Measurements from ENCODE around the gene SPP1. TPM values are rescaled to one million over a fixed set of nuclear protein-coding genes. Genes with fewer than 3 reads are reported as not detected.

Gene SPP1
- total RNA-seq, 1 donor from 2014 or later = 4.7 TPM

DNA sequence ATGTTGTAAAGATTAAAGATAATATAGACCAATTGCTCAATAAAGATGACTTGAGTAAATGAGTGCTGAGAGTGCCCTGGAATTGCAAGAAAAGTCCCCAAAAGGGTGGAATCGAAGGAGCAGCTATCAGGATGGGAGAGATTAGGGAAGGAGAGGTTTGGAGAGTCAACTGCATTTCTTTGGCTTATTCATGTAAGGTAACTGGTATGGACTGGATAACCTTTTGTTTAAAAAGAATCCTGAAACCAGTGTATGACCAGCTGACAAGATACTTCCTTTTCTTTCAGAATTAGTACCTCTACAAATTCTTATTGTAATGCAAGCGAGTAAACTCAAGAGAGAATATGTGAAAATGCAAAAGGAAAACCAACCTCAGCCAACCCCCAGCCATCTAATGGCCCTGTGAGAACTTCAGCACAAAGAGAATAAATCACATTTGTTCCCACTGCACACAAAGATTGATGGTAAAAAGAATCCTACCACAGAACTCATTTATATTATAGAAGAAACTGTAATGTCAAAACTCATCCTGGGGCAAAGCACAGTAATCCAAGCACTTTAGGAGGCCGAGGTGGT, 24.5 kb upstream of the SPP1 start:
- peaks cover 11% of the 10 kb centered on the region for H3K4me1 Mint-ChIP-seq (ENCODE audit: unreplicated experiment)

GRCh38 chr4:87953826-87954225, 21.7 kb upstream of the SPP1 start:
- no peaks in the 10 kb centered on the region for H3K9me3 Mint-ChIP-seq (ENCODE audit: unreplicated experiment)
- H3K36me3 Mint-ChIP-seq (ENCODE audit: low read depth, unreplicated experiment) = no peaks in the 10 kb centered on the region
- H3K27me3 Mint-ChIP-seq (ENCODE audit: unreplicated experiment) = peaks cover 1% of the 10 kb centered on the region
- peaks cover 17% of the 10 kb centered on the region for H3K4me1 Mint-ChIP-seq (ENCODE audit: unreplicated experiment)
- TF ChIP-seq CTCF (IDR thresholded peaks at IDR 0.05; ENCODE audit: unreplicated experiment) = no peak
- H3K4me3 Mint-ChIP-seq (ENCODE audit: unreplicated experiment) = no peak overlapping the region
- DNase-seq (ENCODE audit: low spot score) = no peak
- no peak overlapping the region for H3K27ac Mint-ChIP-seq (ENCODE audit: unreplicated experiment)

More for the DNA sequence above, 24.5 kb upstream of the SPP1 start:
- no peak for DNase-seq (ENCODE audit: low spot score)
- Mint-ChIP-seq H3K9me3 (ENCODE audit: unreplicated experiment) (no peaks in the 10 kb centered on the region), H3K27me3 (ENCODE audit: unreplicated experiment) (peaks cover 1% of the 10 kb centered on the region), H3K27ac (ENCODE audit: unreplicated experiment) (no peak overlapping the region), H3K4me3 (ENCODE audit: unreplicated experiment) (no peak overlapping the region), H3K36me3 (ENCODE audit: low read depth, unreplicated experiment) (no peaks in the 10 kb centered on the region)
- no peak for TF ChIP-seq CTCF (IDR thresholded peaks at IDR 0.05; ENCODE audit: unreplicated experiment)

DNA sequence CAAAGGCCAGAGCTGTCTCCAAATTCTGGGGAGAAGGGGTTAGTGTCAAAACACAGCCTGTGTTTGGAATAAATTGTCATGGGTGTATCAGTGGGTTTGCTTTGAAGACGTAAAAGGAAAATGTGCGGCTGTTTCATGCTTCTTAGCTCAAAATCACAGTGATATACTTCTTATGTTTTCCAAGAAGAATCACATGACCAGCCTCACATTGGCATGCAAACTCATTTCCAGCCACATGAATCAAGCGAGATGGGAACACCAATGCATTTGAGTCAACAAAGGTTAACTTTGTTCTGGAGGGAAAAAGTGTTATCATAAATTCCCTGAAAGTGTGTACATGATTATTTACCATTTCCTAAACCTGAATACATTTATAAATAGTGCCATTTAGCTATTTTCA, 19.0 kb upstream of the SPP1 start:
- no peak for TF ChIP-seq CTCF (IDR thresholded peaks at IDR 0.05; ENCODE audit: unreplicated experiment)
- no peak overlapping the region for H3K27ac Mint-ChIP-seq (ENCODE audit: unreplicated experiment)

DNA sequence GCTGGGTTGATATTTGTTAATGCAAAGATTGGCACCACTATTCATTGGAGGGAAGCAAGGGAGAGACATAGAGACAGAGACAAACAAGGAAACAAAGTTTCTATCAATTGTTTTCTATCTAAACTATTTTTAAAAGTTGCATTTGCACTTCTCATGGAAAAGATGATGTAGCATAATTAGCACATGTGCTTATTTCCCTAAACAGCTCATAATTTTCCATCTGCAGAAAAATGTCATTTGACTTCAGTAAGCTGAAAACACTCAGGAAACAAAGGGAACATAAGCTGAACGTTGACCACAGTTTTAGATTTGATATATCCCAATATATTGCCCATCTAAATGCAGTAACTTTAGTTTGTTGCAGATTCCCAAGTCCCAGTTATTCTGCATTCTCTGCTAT, 18.5 kb upstream of the SPP1 start:
- H3K27ac Mint-ChIP-seq (ENCODE audit: unreplicated experiment) = no peak overlapping the region
- H3K36me3 Mint-ChIP-seq (ENCODE audit: low read depth, unreplicated experiment) = no peaks in the 10 kb centered on the region
- no peak for TF ChIP-seq CTCF (IDR thresholded peaks at IDR 0.05; ENCODE audit: unreplicated experiment)
- H3K9me3 Mint-ChIP-seq (ENCODE audit: unreplicated experiment) = no peaks in the 10 kb centered on the region
- H3K27me3 Mint-ChIP-seq (ENCODE audit: unreplicated experiment) = peaks cover 3% of the 10 kb centered on the region
- DNase-seq (ENCODE audit: low spot score) = no peak
- H3K4me1 Mint-ChIP-seq (ENCODE audit: unreplicated experiment) = peaks cover 14% of the 10 kb centered on the region
- no peak overlapping the region for H3K4me3 Mint-ChIP-seq (ENCODE audit: unreplicated experiment)

More for the DNA sequence above, 19.0 kb upstream of the SPP1 start:
- Mint-ChIP-seq H3K4me3 (ENCODE audit: unreplicated experiment) (no peak overlapping the region), H3K27me3 (ENCODE audit: unreplicated experiment) (peaks cover 1% of the 10 kb centered on the region), H3K36me3 (ENCODE audit: low read depth, unreplicated experiment) (no peaks in the 10 kb centered on the region), H3K4me1 (ENCODE audit: unreplicated experiment) (peaks cover 14% of the 10 kb centered on the region), H3K9me3 (ENCODE audit: unreplicated experiment) (no peaks in the 10 kb centered on the region)
- DNase-seq (ENCODE audit: low spot score) = no peak

DNA sequence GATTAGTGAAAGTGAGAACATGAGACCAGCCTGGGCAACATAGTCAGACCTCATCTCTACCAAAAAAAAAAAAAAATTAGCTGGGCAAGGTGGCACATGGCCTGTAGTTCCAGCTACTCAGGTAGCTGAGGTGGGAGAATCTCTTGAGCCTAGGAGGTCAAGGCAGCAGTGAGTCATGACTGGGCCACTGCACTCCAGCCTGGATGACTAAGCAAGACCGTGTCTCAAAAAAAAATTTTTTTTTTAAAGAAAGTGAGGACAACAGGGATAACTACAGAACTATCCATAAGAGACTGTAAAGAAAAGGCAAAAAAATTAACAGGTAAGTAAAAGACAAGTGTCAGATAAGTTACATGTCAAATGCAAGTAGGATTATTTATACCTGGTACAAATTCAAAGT, 13.5 kb upstream of the SPP1 start:
- H3K27me3 Mint-ChIP-seq (ENCODE audit: unreplicated experiment) = peaks cover 1% of the 10 kb centered on the region
- no peaks in the 10 kb centered on the region for H3K36me3 Mint-ChIP-seq (ENCODE audit: low read depth, unreplicated experiment)
- H3K9me3 Mint-ChIP-seq (ENCODE audit: unreplicated experiment) = no peaks in the 10 kb centered on the region
- peaks cover 2% of the 10 kb centered on the region for H3K4me1 Mint-ChIP-seq (ENCODE audit: unreplicated experiment)
- TF ChIP-seq CTCF (IDR thresholded peaks at IDR 0.05; ENCODE audit: unreplicated experiment) = no peak
- H3K27ac Mint-ChIP-seq (ENCODE audit: unreplicated experiment) = no peak overlapping the region
- DNase-seq (ENCODE audit: low spot score) = no peak
- no peak overlapping the region for H3K4me3 Mint-ChIP-seq (ENCODE audit: unreplicated experiment)

Measured in endothelial cell (in vitro differentiated cells).